Lung microvascular endothelial cell (primary cell): ENCODE results near the gene NUP54. TPM values are rescaled to one million over a fixed set of nuclear protein-coding genes. Genes with fewer than 3 reads are reported as not detected.

Source experiments
- DNase-seq, 2 donors: peaks; one replicate each; pipeline versions ENCODE4 v3.0.0 to v3.0.0-alpha.2; 2010; ENCODE audit warnings: low read depth in 2 of 2
- total RNA-seq: library from RNA; depleted of rRNA; stranded (reverse); fragments of >200 nt; gene quantifications from 2 replicates; pipeline ENCODE4 v1.2.1, GENCODE V29; 2014

The NUP54 gene
- total RNA-seq, 1 donor from 2014 or later, result 43.3 TPM

DNA sequence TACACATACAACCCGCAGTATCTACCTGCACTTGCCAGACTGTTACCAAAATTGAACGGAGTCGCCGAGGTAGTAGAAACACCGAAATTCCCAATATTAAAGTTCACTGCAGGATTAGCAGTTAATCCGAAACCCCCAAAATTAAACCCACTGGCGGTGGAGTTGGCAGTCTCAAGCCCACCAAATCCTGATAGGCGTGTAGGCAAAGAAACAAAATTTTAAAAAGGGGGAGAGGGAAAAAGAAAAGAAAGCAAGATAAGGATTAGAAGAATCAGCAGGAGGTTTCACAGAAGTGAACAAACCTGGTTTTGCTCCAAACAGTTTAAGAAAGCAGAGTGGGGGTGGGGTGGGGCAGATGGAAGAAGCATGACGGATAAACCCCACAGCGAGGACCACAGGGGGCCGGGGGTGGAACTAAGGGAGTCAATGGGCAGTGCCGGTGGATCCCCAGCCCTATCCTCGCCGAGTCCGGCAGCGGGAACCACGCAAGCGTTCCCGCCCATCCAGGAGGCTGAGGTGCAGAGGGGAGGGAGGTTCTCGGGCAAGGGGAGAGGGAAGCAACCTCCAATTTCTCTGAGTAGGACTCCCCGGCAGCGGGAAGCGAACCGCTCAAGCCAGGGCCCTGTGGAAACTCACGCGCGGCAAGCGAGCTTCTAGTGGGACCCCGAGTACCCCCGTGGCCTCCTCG is 599 bp downstream of the NUP54 start:
- DNase-seq, result peak; percentile 79 to 82

DNA sequence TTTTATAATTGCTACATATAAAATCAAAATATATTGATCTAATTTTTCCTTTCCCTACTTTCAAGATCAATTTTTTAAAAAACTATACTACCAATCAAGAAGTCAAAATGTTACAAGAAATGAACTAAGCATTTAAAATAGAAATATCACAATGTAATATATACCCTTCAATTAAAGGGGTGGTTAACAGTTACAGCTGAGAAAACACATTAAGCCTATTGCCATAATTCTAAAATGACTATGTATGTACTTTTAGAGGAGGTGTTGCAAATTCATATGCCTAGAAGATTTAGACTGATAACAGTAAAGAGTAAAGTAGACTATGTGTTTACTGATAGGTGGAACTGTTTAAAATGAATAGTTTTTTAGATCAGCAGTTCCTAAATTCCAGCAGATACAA is 3.7 kb downstream of the NUP54 start:
- DNase-seq, result no peak

DNA sequence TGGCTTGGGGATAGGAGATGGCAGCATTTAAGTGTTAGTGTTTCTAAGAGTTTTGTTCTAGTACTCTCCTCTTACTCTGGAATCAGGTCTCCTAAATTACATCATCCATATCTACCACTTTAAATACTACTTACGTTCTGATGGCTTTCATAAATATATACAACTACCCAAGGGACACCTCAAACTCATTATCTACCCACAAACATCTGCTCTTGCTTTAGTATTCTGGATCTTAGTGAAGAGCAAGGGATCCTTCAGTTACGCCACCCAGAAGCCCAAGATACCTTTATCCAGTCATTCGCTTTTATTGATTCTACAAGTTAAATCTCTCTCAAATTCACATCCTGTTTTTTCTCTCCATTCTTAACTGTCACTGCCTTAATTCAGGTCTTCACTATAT is 7.0 kb downstream of the NUP54 start:
- DNase-seq, result no peak

DNA sequence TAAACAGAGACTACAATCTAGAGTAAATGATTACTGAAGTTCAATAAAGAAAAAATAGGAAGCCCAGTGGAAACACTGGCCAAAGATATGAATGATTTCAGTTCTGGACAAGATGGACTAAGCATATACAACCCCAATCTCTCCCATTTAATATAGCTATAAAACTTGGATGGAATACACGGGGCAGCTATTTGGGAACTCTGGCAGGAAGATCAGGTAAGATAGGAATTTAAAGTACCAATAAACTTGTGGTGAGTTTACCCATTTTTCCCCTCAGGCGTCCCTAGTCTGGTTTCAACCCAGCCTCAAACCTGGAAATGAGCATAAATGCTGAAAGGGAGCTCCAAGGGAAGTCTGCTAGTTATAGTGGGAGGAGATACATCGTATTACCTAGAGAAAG is 20.4 kb downstream of the NUP54 start:
- DNase-seq, result no peak

DNA sequence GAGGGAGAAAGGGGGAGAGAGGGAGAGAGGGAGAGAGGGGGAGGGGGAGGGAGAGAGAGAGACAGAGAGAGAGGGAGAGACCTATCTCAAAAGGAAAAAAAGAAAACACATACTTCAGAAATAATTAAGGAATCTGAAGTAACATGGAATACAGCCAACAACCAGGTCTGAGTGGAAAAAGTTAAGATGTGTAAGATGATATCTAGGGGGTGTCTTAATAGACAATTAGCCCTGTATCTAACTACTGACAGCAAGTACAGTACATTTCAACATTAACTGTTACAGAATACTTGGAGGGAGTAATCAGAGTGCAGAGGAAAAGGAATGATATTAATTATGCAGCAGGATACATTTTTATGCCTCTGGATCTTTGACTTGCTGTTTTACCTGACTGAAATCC is 22.4 kb downstream of the NUP54 start:
- DNase-seq, result no peak

DNA sequence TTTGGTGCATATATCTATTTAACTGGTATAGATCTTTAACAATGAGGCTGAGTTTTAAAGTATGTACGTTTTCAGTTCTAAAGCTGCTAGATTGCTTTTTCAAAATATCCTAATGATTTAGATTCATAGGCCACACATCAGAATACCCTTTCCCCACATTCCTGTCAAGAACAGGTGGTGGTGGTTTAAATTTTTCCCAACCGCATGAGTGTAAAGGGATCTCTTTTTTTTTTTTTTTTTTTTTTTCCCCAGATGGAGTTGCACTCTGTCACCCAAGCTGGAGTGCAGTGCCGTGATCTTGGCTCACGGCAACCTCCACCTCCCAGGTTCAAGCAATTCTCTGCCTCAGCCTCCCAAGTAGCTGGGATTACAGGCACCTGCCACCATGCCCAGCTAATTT is 28.0 kb downstream of the NUP54 start:
- no peak for DNase-seq

DNA sequence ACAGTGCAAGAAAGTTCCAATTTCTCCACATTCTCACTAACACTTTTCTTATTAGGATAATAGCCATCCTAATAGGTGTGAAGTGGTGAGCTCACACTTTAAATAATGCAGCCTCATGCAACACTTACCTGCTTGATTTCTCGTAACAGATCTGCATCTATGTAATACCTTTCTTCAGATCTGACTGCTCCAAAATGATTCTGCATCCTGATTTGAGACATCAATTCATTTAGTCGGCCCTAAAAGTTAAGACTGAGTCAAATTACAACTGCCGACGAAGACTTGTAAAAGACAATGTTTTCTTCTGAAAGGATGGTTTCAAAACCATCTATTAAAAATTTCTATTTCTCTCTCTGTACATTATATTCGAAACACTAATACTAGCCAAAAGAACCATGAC is 30.7 kb downstream of the NUP54 start:
- no peak for DNase-seq

DNA sequence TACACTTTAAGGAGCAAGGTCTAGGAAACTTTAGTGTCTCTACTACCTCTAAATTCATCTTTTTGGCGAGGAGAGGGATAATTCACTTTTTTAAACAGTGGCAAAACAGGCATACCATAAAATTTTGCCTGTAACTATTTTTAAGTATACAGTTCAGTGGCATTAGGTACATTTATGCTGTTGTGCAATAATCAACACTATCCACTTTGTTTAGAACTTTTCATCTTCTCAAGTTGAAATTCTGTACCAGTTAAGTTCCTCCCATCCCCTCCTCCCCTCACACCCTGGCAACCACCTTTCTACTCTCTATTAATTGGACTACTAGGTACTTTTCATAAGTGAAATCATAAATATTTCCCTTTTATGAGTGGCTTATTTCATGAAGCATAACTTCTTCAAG is 31.4 kb downstream of the NUP54 start:
- DNase-seq, result no peak

DNA sequence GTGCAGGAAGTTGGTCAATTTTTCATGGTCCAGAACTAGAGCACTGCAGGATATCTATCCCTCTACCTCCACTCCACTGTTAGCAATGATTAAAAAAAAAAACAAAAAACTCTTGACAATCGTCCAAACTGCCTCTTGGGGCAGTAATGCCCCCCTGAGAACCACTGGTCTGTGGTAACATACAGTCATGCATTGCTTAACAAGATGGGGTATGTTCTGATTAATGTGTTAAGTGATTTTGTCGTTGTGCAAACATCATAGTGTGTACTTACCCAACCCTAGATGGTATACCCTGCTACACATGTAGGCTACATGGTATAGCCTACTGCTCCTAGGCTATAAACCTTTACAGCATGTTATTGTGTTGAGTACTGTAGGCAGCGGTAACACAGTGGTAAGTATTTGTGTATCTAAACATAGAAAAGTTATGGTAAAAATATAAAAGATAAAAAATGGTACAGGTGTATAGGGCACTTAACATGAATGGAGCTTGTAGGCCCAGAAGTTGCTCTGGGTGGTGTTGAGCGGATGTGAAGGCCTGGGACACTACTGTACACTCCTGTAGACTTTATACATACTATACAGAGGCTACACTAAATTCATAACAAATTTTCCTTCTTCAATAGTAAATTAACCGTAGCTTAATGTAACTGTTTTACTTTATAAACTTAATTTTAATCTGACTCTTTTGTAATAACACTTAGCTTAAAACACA is 39.6 kb downstream of the NUP54 start:
- DNase-seq, result no peak

DNA sequence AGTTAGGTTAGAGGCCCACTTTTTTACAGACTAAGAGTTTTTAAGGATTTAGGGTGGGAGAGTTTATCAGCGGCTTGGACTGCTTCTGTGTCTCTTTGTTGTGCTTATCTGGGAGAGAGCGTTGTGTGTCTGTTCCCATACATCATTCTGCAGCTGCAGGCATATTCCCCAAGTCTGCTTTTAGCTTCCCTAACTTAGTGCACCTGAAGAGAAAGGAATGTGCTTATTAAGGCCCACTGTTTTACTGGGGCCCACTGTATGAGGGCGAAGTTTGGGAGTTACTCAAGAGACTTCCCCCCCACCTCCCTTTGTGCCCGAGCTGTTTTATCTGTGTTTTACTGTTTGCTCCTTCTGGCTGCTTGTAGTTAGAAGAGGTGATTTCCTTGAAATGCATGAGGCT is 41.8 kb downstream of the NUP54 start:
- DNase-seq, result no peak

DNA sequence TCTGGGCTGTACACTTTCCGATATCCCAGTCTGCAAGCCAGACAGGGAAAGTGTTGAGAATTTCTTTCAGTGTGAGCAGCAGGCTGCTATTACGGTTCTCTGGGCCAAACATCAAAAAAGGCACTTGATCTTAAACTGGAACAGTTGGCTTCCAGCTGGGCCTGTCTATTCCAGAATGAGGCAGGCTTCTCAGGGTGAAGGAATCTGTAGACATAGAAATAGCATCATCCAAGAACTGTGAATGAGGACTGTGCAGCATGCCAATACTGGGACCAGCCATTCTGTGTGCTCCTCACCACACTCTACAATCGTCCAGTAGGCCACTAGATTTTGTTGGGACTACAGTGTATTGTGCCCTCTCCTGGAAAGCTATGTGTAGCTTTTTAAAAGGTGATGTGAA is 42.5 kb downstream of the NUP54 start:
- no peak for DNase-seq

DNA sequence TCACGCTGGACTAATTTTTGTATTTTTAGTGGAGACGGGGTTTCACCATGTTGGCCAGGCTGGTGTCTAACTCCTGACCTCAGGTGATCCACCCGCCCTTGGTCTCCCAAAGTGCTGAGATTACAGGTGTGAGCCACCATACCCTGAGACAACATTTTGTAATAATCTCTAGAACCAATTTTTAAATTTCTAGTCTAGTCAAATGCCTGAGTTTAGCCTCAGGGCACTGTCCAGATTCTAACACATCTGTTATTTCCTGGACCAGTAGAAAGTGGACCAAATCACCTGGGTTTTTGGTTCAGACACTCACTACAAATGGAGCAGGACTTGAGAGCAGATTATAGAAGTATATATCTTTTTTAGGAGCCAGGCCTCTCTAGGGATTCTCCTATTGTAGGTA is 52.1 kb downstream of the NUP54 start:
- DNase-seq, result no peak

DNA sequence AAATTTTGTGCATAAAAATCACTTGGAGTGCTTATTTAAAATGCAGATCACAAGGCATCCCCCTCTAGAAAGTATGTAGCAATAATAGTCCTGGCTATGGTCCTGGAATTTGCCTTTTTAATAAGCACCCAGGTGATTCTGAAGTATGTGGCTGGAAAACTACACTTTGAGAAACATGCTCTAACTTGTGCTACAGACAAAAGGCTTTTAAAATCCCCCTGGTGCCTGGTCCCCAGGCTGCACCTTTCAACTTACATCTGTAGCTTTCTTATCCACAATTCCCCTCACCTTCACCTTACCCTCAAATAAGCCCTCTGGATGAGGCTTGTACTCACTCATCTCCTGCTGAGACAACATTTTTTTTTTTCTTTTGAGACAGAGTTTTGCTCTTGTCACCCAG is 52.6 kb downstream of the NUP54 start:
- DNase-seq, result no peak

DNA sequence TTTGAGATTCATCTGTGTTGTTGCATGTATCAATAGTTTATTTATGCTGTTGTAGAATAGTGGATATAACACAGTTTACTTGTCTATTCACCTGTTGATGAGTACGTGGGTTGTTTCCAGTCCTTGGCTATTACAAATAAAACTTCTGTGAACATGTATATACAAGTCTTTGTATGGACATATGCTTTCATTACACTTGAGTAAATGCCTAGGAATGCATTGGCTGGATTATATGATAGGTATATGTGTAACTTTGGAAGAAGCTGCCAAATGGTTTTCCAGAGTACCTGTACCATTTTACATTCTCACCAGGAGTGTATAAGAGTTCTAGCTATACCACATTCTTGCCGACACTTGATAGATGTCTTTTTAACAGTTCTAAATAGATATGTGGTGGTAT is 57.1 kb downstream of the NUP54 start:
- no peak for DNase-seq

DNA sequence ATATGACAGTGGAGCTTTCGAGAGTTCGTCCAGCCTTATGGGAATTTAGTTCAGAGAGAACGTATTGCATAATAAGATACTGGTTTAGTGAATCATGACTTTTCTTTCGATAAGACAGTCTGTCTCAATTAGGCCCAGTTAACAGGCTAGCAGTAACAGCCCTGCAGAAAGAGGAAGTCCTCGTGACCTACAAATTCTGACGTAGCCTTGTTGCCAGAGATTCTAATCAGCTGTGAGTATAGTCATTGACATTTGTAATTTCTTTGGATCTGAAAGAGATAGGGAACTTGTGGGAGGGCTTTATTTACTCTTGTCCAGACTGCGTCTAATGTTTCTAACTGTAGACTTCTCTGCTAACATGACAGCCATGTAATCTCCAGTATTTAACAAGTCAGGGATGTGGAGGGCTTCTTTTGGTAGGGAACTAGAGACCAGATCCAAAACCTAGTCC is 57.9 kb downstream of the NUP54 start:
- DNase-seq, result peak; percentile 51 to 88

DNA sequence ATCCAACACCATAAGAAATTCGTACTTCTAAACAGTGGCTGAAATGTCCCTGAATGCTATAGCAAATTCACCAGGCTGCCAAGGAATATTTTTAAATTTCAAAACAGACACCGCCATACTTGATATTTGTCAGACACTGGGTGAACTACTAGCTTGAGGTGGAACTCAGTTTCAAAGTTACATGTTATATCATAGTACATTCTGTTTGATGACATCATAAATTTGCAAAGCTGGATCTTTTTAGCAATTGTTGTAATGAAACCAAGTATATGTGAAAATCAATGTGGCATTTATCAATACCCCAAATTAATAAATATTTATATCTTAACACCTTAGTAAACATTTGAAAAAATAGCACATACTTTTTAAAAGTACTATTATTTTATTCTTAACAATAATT is 59.5 kb downstream of the NUP54 start:
- no peak for DNase-seq

DNA sequence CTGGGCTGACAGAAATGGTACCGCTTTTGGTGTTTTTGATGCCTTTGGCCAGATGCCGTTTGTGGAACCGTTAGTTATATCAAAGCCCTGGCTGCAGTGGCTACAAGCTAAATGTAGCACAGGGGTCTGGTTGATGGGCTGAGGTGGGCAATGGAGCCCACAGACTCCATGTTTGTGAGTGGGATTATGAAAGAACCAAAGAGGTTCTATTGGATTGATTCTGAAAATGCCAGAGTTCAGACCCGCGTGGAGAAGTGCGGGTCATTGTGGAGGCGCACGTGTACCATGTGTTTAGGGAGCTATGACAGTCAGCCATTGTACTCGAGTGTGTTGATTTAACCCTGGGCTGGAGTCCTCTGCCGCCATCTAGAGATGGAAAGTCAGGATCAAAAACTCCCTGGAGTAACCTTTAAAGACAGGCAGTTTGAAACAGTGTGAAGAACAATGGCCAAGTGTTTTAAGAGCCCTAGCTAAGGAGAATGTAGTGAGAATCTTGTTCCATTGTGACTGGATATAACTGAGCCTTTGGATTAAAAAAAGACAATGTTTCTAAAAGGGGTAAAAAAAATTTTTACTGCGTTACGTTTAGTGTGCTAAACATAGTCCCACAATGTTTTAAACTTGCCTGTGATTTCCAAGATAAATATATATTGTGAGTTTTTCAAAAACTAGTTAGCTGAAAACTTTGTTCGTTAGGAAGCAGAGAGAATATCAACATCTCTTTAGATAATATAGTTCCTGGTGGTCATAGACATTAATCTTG is 61.0 kb downstream of the NUP54 start:
- DNase-seq, result peak; percentile 49 to 76

DNA sequence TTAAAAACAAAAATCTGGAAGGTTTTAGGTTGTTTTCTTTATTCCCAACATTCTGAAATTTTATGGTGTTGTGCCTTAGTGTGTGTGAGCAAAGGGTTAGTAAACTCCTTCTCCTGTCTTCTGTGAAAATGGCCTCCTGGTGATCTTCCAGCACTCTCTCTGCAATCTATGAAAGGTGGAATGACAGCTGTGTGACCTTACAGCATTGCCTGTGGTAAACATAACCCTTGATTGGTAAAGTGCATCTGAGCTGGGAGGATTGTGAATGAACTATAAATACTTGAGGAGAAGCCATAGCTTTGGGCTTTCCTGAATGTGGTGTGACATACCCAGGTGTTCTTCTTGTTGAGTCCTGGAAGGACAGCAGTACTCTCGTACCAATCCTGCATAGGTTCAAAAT is 63.7 kb downstream of the NUP54 start:
- DNase-seq, result no peak

DNA sequence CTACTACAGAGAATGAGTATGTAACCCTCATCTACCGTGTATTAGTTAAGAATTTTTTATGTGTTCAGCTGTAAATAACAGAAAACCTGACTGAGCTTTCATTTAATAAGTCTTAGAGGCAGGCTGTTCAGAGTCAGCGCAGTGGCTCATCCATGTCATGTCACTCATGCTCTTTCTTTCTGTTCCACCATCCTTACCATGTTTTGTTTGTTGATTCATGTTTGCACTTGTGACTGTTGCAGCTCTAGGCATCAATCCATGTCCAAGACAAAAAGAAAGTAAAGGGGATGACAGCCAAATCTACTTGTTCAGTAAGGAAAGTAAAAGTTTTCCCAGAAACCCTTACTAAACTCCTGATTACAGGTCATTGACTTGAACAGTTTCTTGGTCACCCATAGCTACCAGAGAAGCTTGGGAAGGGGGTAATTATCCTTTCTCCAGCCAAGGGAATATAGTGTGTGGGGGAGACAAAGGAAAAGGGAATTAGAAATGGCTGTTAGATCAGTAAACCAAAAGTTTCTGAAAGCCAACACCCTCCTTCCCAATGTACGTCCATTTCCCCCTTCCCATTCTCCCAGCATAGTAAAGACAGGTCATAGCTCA is 64.7 kb downstream of the NUP54 start:
- no peak for DNase-seq

DNA sequence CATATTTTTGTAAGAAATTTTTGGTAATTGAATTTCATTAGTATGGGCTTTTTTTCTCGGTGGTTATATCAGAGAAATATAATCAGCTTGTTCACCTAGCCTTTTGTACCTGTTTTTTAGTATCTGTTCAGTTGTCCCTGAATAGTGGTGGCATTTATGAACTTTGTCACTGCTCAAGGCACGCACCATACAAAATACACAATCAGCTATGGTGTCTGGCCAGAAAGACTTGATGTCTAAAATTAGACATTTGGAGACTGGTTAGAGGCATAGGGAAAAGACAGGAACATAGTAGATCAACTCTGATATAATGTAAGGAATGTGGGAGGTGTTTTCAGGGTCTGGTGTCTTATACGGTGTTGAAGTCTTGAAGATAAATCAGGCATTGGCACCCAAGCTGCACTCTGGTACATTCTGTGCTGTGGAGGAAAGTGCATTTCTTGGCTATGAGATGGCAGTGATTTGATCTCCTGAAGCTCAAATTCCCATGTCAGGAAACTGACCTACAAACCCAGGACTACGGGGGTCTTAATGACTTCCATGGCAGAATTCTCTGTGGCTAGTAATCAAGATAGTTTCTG is 70.1 kb downstream of the NUP54 start:
- no peak for DNase-seq

DNA sequence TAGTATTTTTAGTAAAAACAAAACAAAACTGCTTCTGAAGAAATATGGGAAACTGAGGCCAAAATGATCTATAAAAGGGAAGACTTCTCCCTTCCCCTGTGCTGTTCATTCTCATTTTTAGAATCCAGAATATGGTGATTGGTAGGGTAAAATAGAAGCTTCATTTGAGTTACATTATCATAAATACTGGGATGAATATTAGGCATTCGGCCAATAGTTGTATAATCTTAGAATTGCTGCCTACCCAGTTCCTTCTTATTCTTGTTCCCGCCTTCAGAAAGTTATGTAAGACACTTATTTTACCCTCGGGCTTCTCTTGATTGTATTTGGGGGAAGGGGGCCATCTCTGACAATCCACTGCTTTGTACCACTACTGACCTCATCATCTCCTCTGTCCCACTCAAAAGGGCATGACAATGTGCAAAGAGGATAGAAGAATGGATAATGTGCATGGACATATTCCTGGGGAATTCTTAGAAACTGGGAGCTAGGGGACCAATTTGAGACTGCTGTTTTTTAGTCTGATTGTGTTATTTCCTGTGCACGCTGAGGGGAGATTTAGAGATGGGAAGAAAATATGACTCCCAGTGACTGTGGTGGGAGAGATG is 73.1 kb downstream of the NUP54 start:
- DNase-seq, result no peak
